Hippocampal formation (tissue), 2 donors: ENCODE measurements around the gene RBMX2.
"Not testable (repeated sequence)": the region's sequence is repeated elsewhere in the genome, so short reads cannot be mapped to it uniquely, and the experiment has no call there.

ENCODE experiments used
- DNase-seq, 2 donors: peaks; one replicate each; lab custom pipeline; 2025; lab: John Stamatoyannopoulos, UW

Gene RBMX2

GRCh38 chrX:130401415-130402207 lies at the start of gene RBMX2:
TSS of gene RBMX2 (plus strand) at chrX:130401987. CDS start at chrX:130402033, 46 bp downstream.
- peak; percentile 59 for DNase-seq

GRCh38 chrX:130352050-130352449 lies 49.7 kb upstream of the RBMX2 start:
- DNase-seq = not testable (repeated sequence)

- no peak for DNase-seq
These were observed 25.7 kb upstream of the RBMX2 start for GRCh38 chrX:130376077-130376476.

- DNase-seq = peak in 1 of 2 donors; percentile 0
These were observed 23.6 kb upstream of the RBMX2 start for GRCh38 chrX:130378024-130378669.

- no peak for DNase-seq
These were observed 16.3 kb upstream of the RBMX2 start, which contains the start of gene GPR119 for GRCh38 chrX:130385520-130385919. TSS of gene GPR119 (minus strand) at chrX:130385674. CDS start at chrX:130385447, 227 bp downstream.

- DNase-seq = no peak
These were observed 15.4 kb upstream of the RBMX2 start for GRCh38 chrX:130386408-130386808.

- peak; percentile 50 to 56 for DNase-seq
These were observed 8.2 kb upstream of the RBMX2 start for GRCh38 chrX:130393451-130394074.

- DNase-seq = no peak
These were observed 6.4 kb upstream of the RBMX2 start for GRCh38 chrX:130395341-130395740.

- no peak for DNase-seq
These were observed 459 bp downstream of the RBMX2 start for GRCh38 chrX:130402208-130402684.

- DNase-seq = no peak
These were observed 11.6 kb downstream of the RBMX2 start for GRCh38 chrX:130413415-130413814.

GRCh38 chrX:130414800-130415199 lies 13.0 kb downstream of the RBMX2 start:
- DNase-seq = no peak

GRCh38 chrX:130415201-130415600 lies 13.4 kb downstream of the RBMX2 start:
- DNase-seq = no peak

GRCh38 chrX:130416785-130417184 lies 15.0 kb downstream of the RBMX2 start:
- no peak for DNase-seq

GRCh38 chrX:130418066-130418465 lies 16.3 kb downstream of the RBMX2 start:
- no peak for DNase-seq

- no peak for DNase-seq
These were observed 17.0 kb downstream of the RBMX2 start for GRCh38 chrX:130418740-130419139.

GRCh38 chrX:130419263-130419662 lies 17.5 kb downstream of the RBMX2 start:
- DNase-seq = no peak

- DNase-seq = no peak
These were observed 24.7 kb downstream of the RBMX2 start for GRCh38 chrX:130426531-130426930.

- not testable (repeated sequence) for DNase-seq
These were observed 27.4 kb downstream of the RBMX2 start for GRCh38 chrX:130429236-130429635.

GRCh38 chrX:130435937-130436336 lies 34.1 kb downstream of the RBMX2 start:
- DNase-seq = no peak

GRCh38 chrX:130437996-130438395 lies 36.2 kb downstream of the RBMX2 start:
- not testable (repeated sequence) for DNase-seq

GRCh38 chrX:130443875-130444274 lies 42.1 kb downstream of the RBMX2 start:
- DNase-seq = no peak

GRCh38 chrX:130444641-130445336 lies 43.0 kb downstream of the RBMX2 start:
- DNase-seq = no peak
